H1 (cell line): ENCODE data around the gene CCNG1. TPM values are rescaled to one million over a fixed set of nuclear protein-coding genes. Genes with fewer than 3 reads are reported as not detected.
A peak's percentile ranks its signal among the peaks of the same experiment; 100 is the strongest.

Experiments
- CTCF ChIA-PET: fragments of 300-600 bp; sonication (Branson Sonifier 250); formaldehyde crosslinking; loops from one replicate; lab custom pipeline; 2021; ENCODE audit not compliant: partially characterized antibody; lab: Charles Lee
- POLR2A ChIA-PET: fragments of 300-600 bp; sonication (Branson Sonifier 250); formaldehyde crosslinking; loops from one replicate; lab custom pipeline; 2021; ENCODE audit warnings: inconsistent platforms; ENCODE audit not compliant: partially characterized antibody; lab: Charles Lee
- DNase-seq, 2 experiments: peaks; one replicate each; pipeline versions ENCODE4 v3.0.0 to v3.0.0-alpha.2; 2010 to 2022; ENCODE audit warnings: low spot score in 2 of 2, low read depth in 1 of 2, mixed read lengths in 1 of 2
- FAIRE-seq: peaks from 2 replicates; lab custom pipeline; 2011; peaks lifted over from hg19 to GRCh38; lab: Jason Lieb, UNC
- H2AFZ ChIP-seq: 2 replicates; pipeline ENCODE4 v1.8.1; 2012; ENCODE audit warnings: low read length, inconsistent platforms
- H2AK5ac ChIP-seq: 2 replicates; pipeline ENCODE4 v1.6.1; 2013; ENCODE audit warnings: low read depth, low read length
- H2BK120ac ChIP-seq: replicated peaks from 2 replicates; pipeline ENCODE3; 2013; ENCODE audit warnings: low read depth, low read length, inconsistent platforms
- H2BK12ac ChIP-seq: 2 replicates; pipeline ENCODE4 v1.6.1; 2013; ENCODE audit warnings: low read depth, low read length
- H2BK15ac ChIP-seq: 2 replicates; pipeline ENCODE4 v1.6.1; 2013; ENCODE audit warnings: low read length
- H2BK20ac ChIP-seq: 2 replicates; pipeline ENCODE4 v1.6.1; 2013; ENCODE audit warnings: low read length
- H2BK5ac ChIP-seq: 2 replicates; pipeline ENCODE4 v1.6.1; 2013; ENCODE audit warnings: low read depth, low read length
- H3K14ac ChIP-seq: 2 replicates; pipeline ENCODE4 v1.6.1; 2013; ENCODE audit warnings: inconsistent platforms; ENCODE audit not compliant: insufficient read length
- H3K18ac ChIP-seq: 2 replicates; pipeline ENCODE4 v1.6.1; 2013; ENCODE audit warnings: low read length; ENCODE audit errors: extremely low read depth
- H3K23ac ChIP-seq: 2 replicates; pipeline ENCODE4 v1.6.1; 2013; ENCODE audit warnings: inconsistent platforms; ENCODE audit not compliant: insufficient read length
- H3K23me2 ChIP-seq: 2 replicates; pipeline ENCODE4 v1.6.1; 2013; ENCODE audit warnings: low read depth, low read length
- H3K27ac ChIP-seq: 2 replicates; pipeline ENCODE4 v1.6.1; 2011; ENCODE audit warnings: low read depth, low read length, inconsistent platforms
- H3K27me3 ChIP-seq, 4 experiments: replicated peaks in 1 of 4; 1 replicate in 1 of 4; 2 replicates in 3 of 4; pipeline versions ENCODE4 v1.6.1 to v1.8.1; 2011 to 2013; ENCODE audit warnings: low read length in 3 of 4, mild to moderate bottlenecking in 3 of 4, inconsistent platforms in 2 of 4, mixed read lengths in 2 of 4, moderate library complexity in 1 of 4; ENCODE audit not compliant: control insufficient read depth in 3 of 4, insufficient read depth in 3 of 4; ENCODE audit errors: extremely low read depth in 1 of 4
- H3K36me3 ChIP-seq, 4 experiments: 2 replicates each; pipeline versions ENCODE4 v1.6.1 to v1.8.1; 2011 to 2013; ENCODE audit warnings: mild to moderate bottlenecking in 4 of 4, low read length in 3 of 4, moderate library complexity in 2 of 4, control low read depth in 1 of 4, inconsistent platforms in 1 of 4; ENCODE audit not compliant: insufficient read depth in 4 of 4, control insufficient read depth in 2 of 4
- H3K4ac ChIP-seq: replicated peaks from 2 replicates; pipeline ENCODE3; 2013; ENCODE audit warnings: low read length, low read depth, mixed read lengths, inconsistent platforms; ENCODE audit not compliant: insufficient read length
- H3K4me1 ChIP-seq, 4 experiments: replicated peaks in 1 of 4; 1 replicate in 1 of 4; 2 replicates in 3 of 4; pipeline versions ENCODE4 v1.6.1 to v1.8.1; 2011 to 2013; ENCODE audit warnings: low read length in 3 of 4, inconsistent platforms in 2 of 4, mixed read lengths in 1 of 4; ENCODE audit not compliant: insufficient read depth in 4 of 4, control insufficient read depth in 3 of 4
- H3K4me2 ChIP-seq, 2 experiments: 2 replicates each; pipeline versions ENCODE4 v1.6.1 to v1.8.1; 2011 to 2013; ENCODE audit warnings: low read depth in 2 of 2, low read length in 2 of 2, control low read depth in 1 of 2, inconsistent platforms in 1 of 2, mild to moderate bottlenecking in 1 of 2; ENCODE audit not compliant: insufficient read depth in 1 of 2
- H3K4me3 ChIP-seq, 4 experiments: fragments of 200-600, 300-600 bp in 1 of 4; sonication (generic), shearing (Covaris generic), sonication (Bioruptor Twin) in 1 of 4; 2 replicates each; pipeline versions ENCODE4 v1.5.1 to v1.8.1; 2011 to 2016; ENCODE audit warnings: low read length in 4 of 4, low read depth in 3 of 4, control low read depth in 2 of 4, inconsistent platforms in 2 of 4, mild to moderate bottlenecking in 2 of 4, mixed read lengths in 1 of 4, moderate library complexity in 1 of 4; ENCODE audit not compliant: insufficient read depth in 2 of 4; ENCODE audit errors: extremely low read depth in 1 of 4
- H3K56ac ChIP-seq: replicated peaks from 2 replicates; pipeline ENCODE3; 2013; ENCODE audit warnings: low read depth, mild to moderate bottlenecking, mixed read lengths, low read length, inconsistent platforms; ENCODE audit not compliant: insufficient read length
- H3K79me1 ChIP-seq: 2 replicates; pipeline ENCODE4 v1.6.1; 2013; ENCODE audit warnings: low read depth, low read length, control low read depth
- H3K79me2 ChIP-seq, 2 experiments: 2 replicates each; pipeline versions ENCODE4 v1.6.1 to v1.8.1; 2012 to 2013; ENCODE audit warnings: low read length in 2 of 2, mild to moderate bottlenecking in 2 of 2, inconsistent platforms in 1 of 2; ENCODE audit not compliant: insufficient read depth in 2 of 2, control insufficient read depth in 1 of 2
- H3K9ac ChIP-seq, 4 experiments: replicated peaks in 1 of 4; 1 replicate in 1 of 4; 2 replicates in 3 of 4; pipeline versions ENCODE4 v1.6.1 to v1.8.1; 2011 to 2013; ENCODE audit warnings: low read depth in 3 of 4, low read length in 3 of 4, control low read depth in 2 of 4, mild to moderate bottlenecking in 2 of 4, moderate library complexity in 2 of 4, inconsistent platforms in 1 of 4; ENCODE audit errors: extremely low read depth in 1 of 4
- H3K9me3 ChIP-seq, 2 experiments: 2 replicates each; pipeline versions ENCODE4 v1.6.1 to v1.8.1; 2012 to 2013; ENCODE audit warnings: mild to moderate bottlenecking in 2 of 2, moderate library complexity in 2 of 2, control low read depth in 1 of 2, inconsistent platforms in 1 of 2, low read depth in 1 of 2, low read length in 1 of 2, mixed read lengths in 1 of 2; ENCODE audit not compliant: insufficient read depth in 2 of 2
- H4K20me1 ChIP-seq, 2 experiments: replicated peaks in 1 of 2; 2 replicates each; pipeline versions ENCODE3 to v1.8.1; 2011 to 2013; ENCODE audit warnings: inconsistent platforms in 2 of 2, low read length in 2 of 2, mild to moderate bottlenecking in 1 of 2; ENCODE audit not compliant: insufficient read depth in 2 of 2, control insufficient read depth in 1 of 2
- H4K5ac ChIP-seq: 2 replicates; pipeline ENCODE4 v1.6.1; 2013; ENCODE audit warnings: low read length, low read depth, mixed read lengths, inconsistent platforms; ENCODE audit not compliant: insufficient read length
- H4K8ac ChIP-seq: 2 replicates; pipeline ENCODE4 v1.8.0; 2013; ENCODE audit warnings: mild to moderate bottlenecking, moderate library complexity, low read length, inconsistent platforms; ENCODE audit not compliant: insufficient read depth; ENCODE audit errors: extremely low read depth
- H4K91ac ChIP-seq: replicated peaks from 2 replicates; pipeline ENCODE3; 2013; ENCODE audit warnings: low read length, mixed read lengths, inconsistent platforms; ENCODE audit not compliant: insufficient read length
- BACH1 ChIP-seq: IDR thresholded peaks from 2 replicates; pipeline ENCODE4 v1.6.1; 2012; ENCODE audit warnings: low read length, improper control_type of control experiment
- CEBPB ChIP-seq: IDR thresholded peaks from 2 replicates; pipeline ENCODE4 v1.6.1; 2012; ENCODE audit warnings: low read depth, low read length
- EZH2 ChIP-seq: fragments of 200-600 bp; sonication (generic); IDR thresholded peaks from 2 replicates; pipeline ENCODE4 v1.7.1; 2012; ENCODE audit warnings: low read depth, mild to moderate bottlenecking, moderate library complexity, low read length, inconsistent platforms; ENCODE audit not compliant: severe bottlenecking
- JUND ChIP-seq: IDR thresholded peaks from 2 replicates; pipeline ENCODE4 v1.6.1; 2011; ENCODE audit warnings: mild to moderate bottlenecking, improper control_type of control experiment, low read length
- NRF1 ChIP-seq: IDR thresholded peaks from 2 replicates; pipeline ENCODE4 v1.6.1; 2011; ENCODE audit warnings: mild to moderate bottlenecking, low read depth, low read length, improper control_type of control experiment
- POLR2AphosphoS5 ChIP-seq: IDR thresholded peaks from 2 replicates; pipeline ENCODE4 v1.6.1; 2011; ENCODE audit warnings: low read depth, low read length
- RBBP5 ChIP-seq: IDR thresholded peaks from 2 replicates; pipeline ENCODE4 v1.7.1; 2012; ENCODE audit warnings: low read depth, mild to moderate bottlenecking, inconsistent platforms, low read length, moderate library complexity, borderline replicate concordance
- RFX5 ChIP-seq: IDR thresholded peaks from 2 replicates; pipeline ENCODE4 v1.6.1; 2011; ENCODE audit warnings: low read depth, low read length, improper control_type of control experiment, borderline replicate concordance
- RXRA ChIP-seq: IDR thresholded peaks from 2 replicates; pipeline ENCODE4 v1.6.1; 2011; ENCODE audit warnings: low read depth, mild to moderate bottlenecking, low read length, moderate library complexity; ENCODE audit not compliant: insufficient read depth
- SIRT6 ChIP-seq: IDR thresholded peaks from one replicate; pipeline ENCODE4 v1.7.1; 2012; ENCODE audit warnings: low read length, inconsistent platforms
- SP1 ChIP-seq: IDR thresholded peaks from 2 replicates; pipeline ENCODE4 v1.6.1; 2011; ENCODE audit warnings: low read depth, low read length
- SP2 ChIP-seq: IDR thresholded peaks from 2 replicates; pipeline ENCODE4 v1.6.1; 2012; ENCODE audit warnings: mild to moderate bottlenecking, low read length, inconsistent platforms
- USF2 ChIP-seq: IDR thresholded peaks from 2 replicates; pipeline ENCODE4 v1.6.1; 2011; ENCODE audit warnings: low read length, improper control_type of control experiment
- YY1 ChIP-seq: IDR thresholded peaks from 2 replicates; pipeline ENCODE4 v1.6.1; 2011; ENCODE audit warnings: low read depth, mild to moderate bottlenecking, low read length
- WGBS, 2 experiments: shearing (Covaris generic) in 1 of 2; methylation state at CpG; one replicate each; pipeline versions ENCODE4 v1.1.6 to v1.1.7; 2013 to 2015; ENCODE audit warnings: low lambda C conversion rate in 2 of 2, mixed read lengths in 2 of 2, inconsistent platforms in 1 of 2, low coverage in 1 of 2, missing lambda C conversion rate in 1 of 2; ENCODE audit not compliant: insufficient replicate concordance in 2 of 2, insufficient coverage in 1 of 2, insufficient read length in 1 of 2; ENCODE audit errors: extremely low coverage in 1 of 2, missing lambda C conversion rate in 1 of 2; 5-methylcytosine and 5-hydroxymethylcytosine counted together
- polyA plus RNA-seq, 7 experiments: library from polyadenylated mRNA; depleted of rRNA in 3 of 7; stranded (reverse) in 5 of 7; unstranded in 2 of 7; fragments of >200 nt in 5 of 7; fragments of 200-250 nt in 2 of 7; gene quantifications; 1 replicate in 5 of 7; 2 replicates in 1 of 7; 4 replicates in 1 of 7; pipeline versions ENCODE4 v1.2.1 to v1.2.3, GENCODE V29; 2011 to 2013; ENCODE audit warnings: missing spikeins in 2 of 7, mixed read lengths in 2 of 7
- total RNA-seq: library from RNA; stranded (reverse); fragmentation: NEBNext Ultra II Directional; extraction: Animal tissue kit (Norgen Biotek cat#: 25700); gene quantifications from 2 replicates; pipeline ENCODE4 v1.2.1, GENCODE V29; 2021

CCNG1 gene
- total and polyA plus RNA-seq, 2 of the 8 experiments (the other 6 are each of a cell fraction or from before 2014, with no cell fraction given): 165 to 369 TPM

GRCh38 chr5:163440954-163441353 is 3.6 kb downstream of the CCNG1 start:
- Histone ChIP-seq H3K23me2 (0 out of 2 replicates have a peak, but pooled peaks cover 2% of the 10 kb centered on the region), H3K56ac (no peak overlapping the region), H3K27ac (no peak overlapping the region), H3K18ac (no peak overlapping the region), H2BK15ac (no peak overlapping the region), H3K79me1 (no peaks in the 10 kb centered on the region), H2AFZ (no peak overlapping the region), H3K23ac (no peak overlapping the region), H4K5ac (no peak overlapping the region), H2BK12ac (no peak overlapping the region), H3K27me3 (no peaks in the 10 kb centered on the region), H4K8ac (no peak overlapping the region), H3K79me2 (peaks cover 20 to 54% of the 10 kb centered on the region in 2 experiments), H3K9me3 (no peaks in the 10 kb centered on the region), H3K9ac (no peak overlapping the region), H3K4me1 (peaks cover 0 to 3% (median 1%) of the 10 kb centered on the region in 4 experiments; a peak in 3 of 7 replicates), H3K4ac (no peak overlapping the region), H4K20me1 (peaks cover 7 to 19% of the 10 kb centered on the region in 2 experiments), H3K4me3 (peak overlapping the region in 1 of 4 experiments; percentile 92; a peak in 1 of 8 replicates), H2AK5ac (no peak overlapping the region), H3K36me3 (peaks cover 10 to 71% (median 51%) of the 10 kb centered on the region in 4 experiments), H4K91ac (no peak overlapping the region), H2BK5ac (no peak overlapping the region), H2BK120ac (no peak overlapping the region), H2BK20ac (no peak overlapping the region), H3K4me2 (peak overlapping the region in 1 of 2 experiments; percentile 34; a peak in 1 of 4 replicates), H3K14ac (no peak overlapping the region)
- FAIRE-seq (no peak), DNase-seq (no peak)
- ChIA-PET CTCF (no interaction called here), POLR2A (interaction anchor here (1.2 to 9.0 kb wide), 3 partner anchors 17 to 65 kb away, joined by 3 to 189 read pairs (median 3); partner anchors contain the start of genes HMMR, MAT2B and NUDCD2)
- 92% methylated on average over 3 of the region's 3 CpGs; no CpG with 5 or more reads in 1 of the 2 experiments for WGBS, 2 experiments
- TF ChIP-seq USF2 (no peak), EZH2 (no peak), CEBPB (no peak), RXRA (no peak), RBBP5 (no peak), RFX5 (no peak), BACH1 (no peak), JUND (no peak), SP1 (no peak), SP2 (no peak), NRF1 (no peak), POLR2AphosphoS5 (no peak), SIRT6 (no peak), YY1 (no peak)
